Fibroblast of pulmonary artery (primary cell): ENCODE measurements around the gene TSPAN6.

Source experiments
- DNase-seq: peaks from one replicate; pipeline ENCODE4 v3.0.0-alpha.2; 2010; ENCODE audit warnings: low read depth
- H3K4me3 ChIP-seq: replicated peaks from 2 replicates; pipeline ENCODE4 v1.5.1; 2011; ENCODE audit warnings: low read depth, mild to moderate bottlenecking, control low read depth, low read length, moderate library complexity
- TF ChIP-seq, protein P1 (sequence below): IDR thresholded peaks from 2 replicates; pipeline ENCODE4 v1.5.1; 2011; ENCODE audit warnings: mild to moderate bottlenecking, control low read depth, low read length, inconsistent platforms; ENCODE audit errors: missing control alignments

The TSPAN6 gene

DNA sequence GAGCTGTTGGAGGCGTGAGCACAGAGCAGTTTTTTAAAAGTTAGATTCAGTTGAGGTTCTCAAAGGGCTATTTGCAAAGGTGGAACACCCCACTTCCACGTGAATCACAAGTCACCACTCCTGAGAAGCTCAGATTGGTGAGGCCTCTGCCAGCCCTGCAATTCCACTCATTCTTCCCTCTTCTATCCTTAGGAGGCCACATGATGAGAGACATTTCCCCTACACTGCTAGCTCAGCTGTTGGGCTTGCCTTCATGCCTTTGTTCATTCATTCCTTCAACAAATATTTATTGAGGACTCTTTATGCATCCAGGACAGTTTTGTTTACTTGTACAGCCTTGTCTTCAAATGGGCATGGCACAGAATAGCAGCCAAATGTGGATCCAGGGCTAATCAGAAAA, 11.1 kb upstream of the TSPAN6 start:
- H3K4me3 ChIP-seq = no peak overlapping the region
- TF ChIP-seq, protein P1, sequence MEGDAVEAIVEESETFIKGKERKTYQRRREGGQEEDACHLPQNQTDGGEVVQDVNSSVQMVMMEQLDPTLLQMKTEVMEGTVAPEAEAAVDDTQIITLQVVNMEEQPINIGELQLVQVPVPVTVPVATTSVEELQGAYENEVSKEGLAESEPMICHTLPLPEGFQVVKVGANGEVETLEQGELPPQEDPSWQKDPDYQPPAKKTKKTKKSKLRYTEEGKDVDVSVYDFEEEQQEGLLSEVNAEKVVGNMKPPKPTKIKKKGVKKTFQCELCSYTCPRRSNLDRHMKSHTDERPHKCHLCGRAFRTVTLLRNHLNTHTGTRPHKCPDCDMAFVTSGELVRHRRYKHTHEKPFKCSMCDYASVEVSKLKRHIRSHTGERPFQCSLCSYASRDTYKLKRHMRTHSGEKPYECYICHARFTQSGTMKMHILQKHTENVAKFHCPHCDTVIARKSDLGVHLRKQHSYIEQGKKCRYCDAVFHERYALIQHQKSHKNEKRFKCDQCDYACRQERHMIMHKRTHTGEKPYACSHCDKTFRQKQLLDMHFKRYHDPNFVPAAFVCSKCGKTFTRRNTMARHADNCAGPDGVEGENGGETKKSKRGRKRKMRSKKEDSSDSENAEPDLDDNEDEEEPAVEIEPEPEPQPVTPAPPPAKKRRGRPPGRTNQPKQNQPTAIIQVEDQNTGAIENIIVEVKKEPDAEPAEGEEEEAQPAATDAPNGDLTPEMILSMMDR = no peak
- peak; percentile 21 for DNase-seq

DNA sequence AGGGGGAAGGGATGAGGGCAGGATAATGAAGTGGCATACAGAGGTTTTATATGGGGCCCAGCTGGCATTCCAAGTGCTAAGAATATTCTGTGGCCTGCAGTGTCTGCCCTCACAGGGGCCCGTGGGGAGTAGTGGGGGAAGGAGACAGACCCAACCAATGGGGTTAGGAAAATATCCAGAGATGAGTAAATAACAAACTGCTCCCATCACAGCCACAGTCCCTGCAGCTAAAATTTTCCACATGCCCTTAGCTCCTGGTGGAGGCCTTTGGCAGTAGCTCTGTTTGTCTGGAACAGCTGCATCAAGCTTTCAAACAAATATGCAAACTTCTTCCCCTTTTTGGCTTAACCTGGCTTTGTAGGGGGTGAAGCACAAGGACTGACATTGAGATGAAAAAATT, 10.5 kb upstream of the TSPAN6 start:
- TF ChIP-seq, protein P1 = peak; percentile 6
- peak; percentile 59 for DNase-seq
- no peak overlapping the region for H3K4me3 ChIP-seq

DNA sequence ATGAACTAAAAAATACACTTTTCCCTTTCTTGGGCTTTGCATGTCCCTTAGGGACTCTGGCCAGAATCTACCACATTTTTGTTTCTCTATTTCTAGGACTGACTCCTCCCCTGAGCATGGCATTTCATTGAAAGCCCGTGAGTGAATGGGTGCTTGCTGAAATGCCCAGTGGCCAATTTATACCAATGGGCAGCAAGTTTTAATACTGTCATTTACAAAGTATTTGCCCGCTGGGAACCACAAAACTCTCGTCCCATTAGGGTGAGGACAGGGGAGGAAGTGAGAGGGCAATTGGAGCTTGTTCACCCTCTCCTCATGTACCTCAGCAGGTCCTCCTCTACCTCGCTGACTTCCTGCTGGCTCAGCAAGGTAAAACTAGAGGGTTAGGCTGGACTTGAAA, 8.5 kb upstream of the TSPAN6 start:
- H3K4me3 ChIP-seq = peak overlapping the region; percentile 70
- TF ChIP-seq, protein P1 = no peak
- DNase-seq = peak; percentile 38

DNA sequence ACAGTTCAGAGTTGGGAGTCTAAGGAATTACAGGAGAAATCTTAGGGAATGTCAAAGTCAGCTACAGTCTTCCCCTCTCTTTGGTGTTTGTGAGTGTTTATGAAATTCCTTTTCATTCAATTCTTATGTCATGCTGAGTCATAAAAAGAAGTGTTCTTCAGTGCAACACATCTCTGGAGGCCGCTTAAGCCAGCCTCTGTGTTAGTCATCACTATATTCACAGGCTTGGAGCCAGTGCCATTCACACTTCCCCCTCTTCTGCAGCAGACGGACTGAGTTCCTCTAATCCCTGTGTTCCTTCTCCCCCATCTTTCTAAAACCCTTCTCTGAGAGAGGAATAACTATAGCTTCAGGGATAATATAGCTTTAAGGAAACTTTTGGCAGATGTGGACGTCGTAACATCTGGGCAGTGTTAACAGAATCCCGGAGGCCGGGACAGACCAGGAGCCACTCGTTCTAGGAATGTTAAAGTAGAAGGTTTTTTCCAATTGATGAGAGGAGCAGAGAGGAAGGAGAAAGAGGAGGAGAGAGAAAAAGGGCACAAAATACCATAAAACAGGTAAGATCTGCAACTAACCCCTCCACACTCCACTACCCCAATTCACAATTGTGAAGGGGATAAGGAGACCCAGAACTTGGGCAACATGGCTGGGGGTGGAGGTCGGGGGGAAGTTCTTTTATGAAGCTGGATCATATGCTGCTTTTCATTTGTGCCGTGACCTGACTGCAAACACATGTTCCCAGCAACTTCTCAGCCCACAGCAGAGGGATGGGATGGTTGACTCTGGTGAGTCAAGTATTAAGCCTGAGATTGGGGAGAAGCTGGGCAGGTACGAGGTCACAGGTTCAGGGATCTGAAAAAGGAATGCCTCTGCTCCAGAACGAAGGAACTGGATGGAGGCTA, 7.6 kb upstream of the TSPAN6 start, which contains the start of gene SRPX2:
Gene SRPX2, plus strand, starts transcription at position 244 of the 905 bp plus-strand sequence. CDS start 2,124 bp downstream, outside the sequence.
- TF ChIP-seq, protein P1 = no peak
- H3K4me3 ChIP-seq = peak within 1 kb of the TSS; percentile 70
- DNase-seq = peak; percentile 91

DNA sequence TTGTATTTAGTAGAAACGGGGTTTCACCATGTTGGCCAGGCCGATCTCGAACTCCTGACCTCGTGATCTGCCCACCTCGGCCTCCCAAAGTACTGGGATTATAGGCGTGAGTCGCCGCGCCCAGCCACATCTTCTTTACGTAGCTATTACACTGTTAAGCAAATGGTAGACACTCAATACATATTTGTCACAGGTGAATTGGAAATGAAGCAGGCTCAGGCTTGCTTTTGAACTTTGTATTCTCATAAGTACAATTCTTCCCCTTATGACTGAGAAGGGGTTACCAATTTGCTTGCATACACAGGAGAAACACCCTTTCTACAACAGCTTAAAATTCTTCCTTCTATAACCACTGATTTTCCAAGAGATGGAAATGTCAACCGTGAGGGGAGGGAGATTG, 6.6 kb upstream of the TSPAN6 start:
- no peak overlapping the region for H3K4me3 ChIP-seq
- TF ChIP-seq, protein P1 = no peak
- DNase-seq = no peak

DNA sequence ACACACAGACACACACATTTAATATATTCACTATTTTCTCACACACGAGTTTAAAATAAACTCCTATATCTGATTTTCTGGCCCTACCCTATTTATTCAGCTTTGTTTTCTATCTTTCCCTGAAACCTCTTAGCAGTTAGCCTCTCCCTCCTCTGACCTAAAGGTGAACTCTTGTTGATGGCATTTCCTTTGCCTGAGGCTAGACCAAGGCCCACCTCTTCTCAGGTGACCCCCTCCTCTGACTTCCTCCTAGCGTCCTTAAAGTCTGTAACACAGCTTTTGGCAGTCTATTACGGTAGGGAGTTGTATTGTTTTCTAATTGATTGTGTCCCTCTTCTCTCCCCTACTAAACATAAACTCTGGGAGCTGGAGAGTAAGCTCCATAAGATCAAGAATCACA, 5.7 kb upstream of the TSPAN6 start:
- no peak for DNase-seq
- no peak overlapping the region for H3K4me3 ChIP-seq
- TF ChIP-seq, protein P1 = no peak

DNA sequence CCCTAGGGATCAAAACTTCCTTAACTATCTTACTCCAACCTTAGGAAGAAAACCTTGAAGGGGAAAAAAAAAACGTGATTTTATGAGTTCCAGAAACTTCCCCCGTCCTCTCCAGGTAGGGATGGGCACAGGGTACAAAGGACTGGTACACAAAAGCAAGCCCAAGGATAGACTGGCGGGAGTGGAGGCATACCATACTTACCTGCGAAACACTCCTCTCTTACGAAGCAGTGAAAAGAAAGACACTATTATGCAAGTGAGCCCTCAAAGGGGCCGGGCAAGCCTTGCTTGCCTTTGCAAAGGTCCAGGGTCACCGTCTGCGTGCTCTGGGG, 651 bp downstream of the TSPAN6 start:
- TF ChIP-seq, protein P1 = no peak
- peak overlapping the region; percentile 64 for H3K4me3 ChIP-seq
- DNase-seq = no peak
